Measurements from ENCODE around the gene DDX18.
"Not testable (repeated sequence)": the region's sequence is repeated elsewhere in the genome, so short reads cannot be mapped to it uniquely, and the experiment has no call there.

The DDX18 gene

DNA sequence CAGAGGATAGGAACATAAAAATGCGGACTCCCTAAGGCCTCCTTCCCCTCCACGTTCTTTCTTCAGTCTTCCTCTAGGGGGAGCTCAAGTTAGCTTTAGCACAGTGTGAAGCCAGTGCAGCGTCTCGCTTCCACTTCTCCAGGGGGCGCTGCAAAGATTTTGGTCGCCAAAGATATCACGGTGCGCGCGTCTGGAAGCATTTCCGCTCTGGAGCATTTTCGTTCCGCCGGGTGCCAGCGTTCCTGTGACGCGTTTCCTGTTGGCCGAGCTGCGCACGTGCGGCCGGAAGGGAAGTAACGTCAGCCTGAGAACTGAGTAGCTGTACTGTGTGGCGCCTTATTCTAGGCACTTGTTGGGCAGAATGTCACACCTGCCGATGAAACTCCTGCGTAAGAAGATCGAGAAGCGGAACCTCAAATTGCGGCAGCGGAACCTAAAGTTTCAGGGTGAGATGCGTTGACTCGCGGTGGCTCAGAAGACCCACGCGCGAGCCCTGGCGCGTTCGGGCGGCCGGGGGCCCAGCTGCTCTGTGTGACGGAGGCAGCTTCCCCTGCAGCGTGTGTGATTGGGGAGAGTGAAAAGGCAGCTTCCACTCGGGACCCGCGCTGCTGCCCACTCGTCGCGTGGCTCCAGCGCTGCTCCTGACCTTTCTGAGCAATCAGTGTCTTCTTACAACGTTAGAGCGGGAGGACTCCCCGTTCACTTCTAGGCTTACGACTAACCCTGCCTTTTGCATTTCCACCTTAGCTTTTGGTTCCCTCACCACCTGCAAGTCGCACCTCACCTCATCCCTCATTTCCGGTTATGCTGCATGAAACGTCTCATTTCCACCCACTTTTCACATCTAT is at the start of gene DDX18:
Gene DDX18 (plus strand): TSS at position 275 of the 848 bp plus-strand sequence. CDS start 87 bp downstream, at position 362.
- peak; percentile 97 for DNase-seq

DNA sequence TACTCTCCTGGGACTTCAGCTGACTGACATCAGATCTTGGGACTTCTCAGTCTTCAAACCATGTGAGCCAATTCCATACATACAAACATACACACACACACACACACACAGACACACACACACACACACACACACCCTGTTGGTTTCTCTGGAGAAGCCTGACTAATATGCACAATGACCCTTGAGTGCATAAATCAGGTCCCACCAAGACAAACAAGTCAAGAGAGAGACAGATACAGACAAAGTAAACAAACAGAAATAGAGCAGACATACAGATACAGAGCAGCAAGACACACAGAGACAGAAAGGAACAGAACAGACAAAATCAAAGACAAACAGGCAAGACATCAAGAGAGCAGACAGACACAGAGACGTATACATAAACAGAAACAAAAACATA is 43.8 kb upstream of the DDX18 start:
- no peak for DNase-seq

DNA sequence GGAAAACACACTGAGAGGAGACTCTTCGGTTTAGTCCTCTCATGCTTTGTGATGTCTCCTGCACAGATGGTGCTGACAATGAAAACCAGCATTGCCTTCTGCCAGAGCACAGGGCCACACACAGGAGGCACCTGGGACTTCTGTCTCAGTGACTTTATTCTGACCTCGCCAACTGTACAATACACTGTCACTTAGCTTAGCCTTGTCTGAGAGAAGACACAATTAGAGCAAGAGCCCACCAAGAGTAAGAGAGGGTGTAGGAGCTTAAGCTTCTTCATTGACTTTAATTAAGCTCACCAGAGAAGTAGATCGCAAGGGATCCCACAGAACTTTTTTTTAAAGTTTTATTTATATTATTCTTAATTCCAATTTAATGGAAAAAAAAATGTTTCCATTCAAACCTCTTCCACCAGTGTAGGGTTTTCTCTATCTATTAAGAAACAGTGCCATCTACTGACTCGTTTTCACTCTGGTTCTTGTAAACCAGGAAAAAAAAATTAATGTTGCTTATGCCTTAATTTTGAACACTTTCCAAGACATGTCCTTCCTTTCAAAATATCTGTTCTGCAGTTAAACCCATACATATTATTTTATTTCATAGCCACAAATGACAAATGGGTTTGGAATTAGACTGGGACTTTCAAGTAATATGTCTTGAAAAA is 42.4 kb upstream of the DDX18 start:
- no peak for DNase-seq

DNA sequence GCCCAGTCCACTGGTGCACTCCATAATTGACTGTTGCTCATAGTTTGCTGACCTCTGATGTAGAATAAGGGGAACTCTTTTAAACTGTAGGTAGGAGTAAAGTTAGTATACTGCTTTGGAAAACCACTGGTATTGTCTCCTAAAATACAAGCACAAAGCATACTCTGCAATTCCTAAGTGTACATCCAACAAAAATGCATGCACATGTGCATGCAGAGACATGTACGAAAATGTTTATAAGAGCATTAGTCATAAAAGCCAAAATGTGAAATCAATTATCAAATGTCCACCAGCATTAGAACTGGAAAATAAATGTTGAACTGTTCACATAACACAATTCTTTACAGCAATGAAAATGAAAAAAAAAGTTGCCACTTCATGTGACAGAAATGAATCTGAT is 39.8 kb upstream of the DDX18 start:
- DNase-seq: no peak

DNA sequence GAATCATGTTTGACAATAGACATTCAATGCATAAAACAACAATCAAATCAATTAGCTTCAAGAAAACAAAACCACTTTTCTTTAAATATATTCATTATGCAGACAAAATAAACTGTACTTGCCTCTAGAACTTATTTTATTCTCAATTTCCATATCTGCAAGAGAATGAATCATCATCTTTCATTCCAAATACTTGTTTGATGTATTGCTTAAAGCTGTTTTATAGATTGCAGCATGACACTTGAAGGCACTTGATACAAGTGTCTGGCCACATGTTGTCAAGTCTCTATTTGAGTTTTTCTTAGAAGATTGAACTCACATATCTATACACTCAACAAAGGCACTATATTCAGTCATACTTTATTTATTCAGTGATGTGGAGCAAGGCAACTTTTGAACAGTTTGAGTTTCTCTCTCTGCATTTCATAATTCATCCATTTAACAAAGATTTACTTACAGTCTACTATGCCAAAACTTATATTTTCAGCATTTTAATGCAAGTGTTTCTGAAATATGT is 38.7 kb upstream of the DDX18 start:
- DNase-seq: no peak

DNA sequence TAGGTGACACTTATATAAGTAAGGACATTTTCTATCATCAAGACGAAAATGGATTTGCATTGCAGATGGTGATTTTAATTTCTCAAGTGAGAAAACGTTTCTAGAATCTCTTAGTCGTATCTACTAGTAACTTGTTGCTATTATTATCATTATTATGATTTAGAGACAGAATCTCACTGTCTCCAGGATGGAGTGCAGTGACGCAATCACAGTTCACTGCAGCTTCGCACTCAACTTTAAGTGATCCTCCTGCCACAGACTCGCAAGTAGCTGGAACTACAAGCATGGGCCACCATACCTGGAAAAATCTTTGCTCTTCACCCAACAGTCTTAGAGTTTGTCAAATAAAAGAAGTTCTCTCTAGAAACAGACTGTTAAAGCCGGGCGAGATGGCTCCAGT is 37.6 kb upstream of the DDX18 start:
- no peak for DNase-seq

DNA sequence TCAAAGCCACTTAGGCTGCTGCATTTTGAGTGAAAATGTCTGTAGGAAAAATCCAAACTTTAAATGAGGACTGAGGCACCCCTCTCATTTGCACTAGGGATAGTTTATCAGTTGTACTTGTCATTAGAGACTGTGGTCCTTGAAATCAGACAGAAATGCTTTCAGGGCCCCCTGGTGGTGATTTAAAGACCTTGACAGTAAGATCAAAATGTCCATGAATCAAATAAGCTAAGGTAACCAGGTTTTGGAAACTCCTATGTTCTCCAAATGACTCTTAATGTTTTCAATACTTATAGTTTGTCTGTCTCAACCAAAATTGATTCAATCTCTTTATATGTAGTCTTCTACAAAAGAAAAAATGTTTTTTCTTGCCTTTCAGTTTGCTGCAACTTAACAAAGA is 28.8 kb upstream of the DDX18 start:
- peak; percentile 46 for DNase-seq

DNA sequence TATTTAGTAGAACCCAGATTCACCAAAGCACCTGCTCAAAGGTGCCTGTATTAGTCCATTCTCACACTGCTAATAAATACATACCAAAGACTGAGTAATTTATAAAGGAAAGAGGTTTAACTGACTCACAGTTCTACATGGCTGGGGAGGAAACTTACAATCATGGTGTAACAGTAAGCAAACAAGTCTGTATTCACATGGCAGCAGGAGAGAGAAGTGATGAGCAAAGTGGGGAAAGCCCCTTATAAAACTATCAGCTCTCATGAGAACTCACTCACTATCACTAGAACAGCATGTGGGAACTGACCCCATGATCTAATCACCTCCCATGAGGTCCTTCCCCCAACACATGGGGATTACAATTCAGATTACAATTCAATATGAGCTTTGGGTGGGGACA is 28.0 kb upstream of the DDX18 start:
- no peak for DNase-seq

DNA sequence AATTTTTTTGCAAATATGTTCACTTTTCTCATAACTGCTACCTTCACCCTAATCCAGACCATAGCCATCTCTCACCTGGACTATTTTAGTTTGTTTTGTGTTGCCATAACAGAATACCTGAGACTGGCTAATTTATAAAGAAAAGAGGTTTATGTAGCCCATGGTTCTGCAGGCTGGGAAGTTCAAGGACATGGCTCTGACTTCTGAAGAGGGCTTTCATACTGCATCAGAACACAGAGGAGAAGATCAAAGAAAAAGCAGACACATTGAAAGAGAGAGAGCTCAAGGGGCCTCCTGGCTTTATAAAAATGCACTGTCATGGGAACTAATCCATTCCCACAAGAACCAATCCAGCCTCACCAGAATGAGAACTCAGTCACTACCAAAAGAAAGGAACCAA is 25.0 kb upstream of the DDX18 start:
- no peak for DNase-seq

DNA sequence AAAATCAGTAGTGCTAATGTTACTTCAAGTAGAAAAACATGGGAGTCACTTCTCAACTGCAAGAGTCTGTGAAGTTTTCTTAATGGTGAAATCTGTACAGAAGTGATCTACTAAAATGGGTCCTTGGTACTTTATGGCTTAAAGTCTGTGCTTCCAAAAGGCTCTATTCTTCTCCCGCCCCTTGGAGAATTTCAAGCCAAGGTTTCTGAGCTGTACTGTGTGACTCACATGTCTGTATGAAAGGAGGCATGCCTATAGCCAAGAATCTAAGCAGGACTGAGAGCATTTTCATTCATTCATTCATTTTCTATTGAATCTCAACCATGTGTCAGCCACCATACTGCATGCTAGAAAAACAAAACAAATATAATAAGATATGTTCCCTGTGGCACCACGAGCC is 19.8 kb upstream of the DDX18 start:
- DNase-seq: no peak

DNA sequence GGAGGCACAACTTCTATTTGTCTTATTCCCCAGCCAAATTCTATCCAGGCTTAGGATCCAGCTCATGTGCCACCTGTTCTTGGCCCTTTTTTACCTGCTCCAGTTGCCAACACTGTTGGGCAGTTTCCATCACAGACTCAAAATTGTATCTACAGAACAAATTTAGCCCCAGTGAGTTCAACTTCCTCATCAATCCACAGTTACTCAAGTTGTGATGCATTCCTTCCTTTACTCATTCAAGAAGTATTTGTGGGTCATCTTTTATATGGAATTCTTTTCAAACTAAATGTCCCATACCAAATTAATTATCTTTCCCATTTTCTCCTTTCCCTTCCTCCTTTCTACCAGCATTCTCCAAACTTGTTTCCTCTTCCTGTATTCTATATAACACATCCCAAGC is 12.7 kb upstream of the DDX18 start:
- DNase-seq: no peak

DNA sequence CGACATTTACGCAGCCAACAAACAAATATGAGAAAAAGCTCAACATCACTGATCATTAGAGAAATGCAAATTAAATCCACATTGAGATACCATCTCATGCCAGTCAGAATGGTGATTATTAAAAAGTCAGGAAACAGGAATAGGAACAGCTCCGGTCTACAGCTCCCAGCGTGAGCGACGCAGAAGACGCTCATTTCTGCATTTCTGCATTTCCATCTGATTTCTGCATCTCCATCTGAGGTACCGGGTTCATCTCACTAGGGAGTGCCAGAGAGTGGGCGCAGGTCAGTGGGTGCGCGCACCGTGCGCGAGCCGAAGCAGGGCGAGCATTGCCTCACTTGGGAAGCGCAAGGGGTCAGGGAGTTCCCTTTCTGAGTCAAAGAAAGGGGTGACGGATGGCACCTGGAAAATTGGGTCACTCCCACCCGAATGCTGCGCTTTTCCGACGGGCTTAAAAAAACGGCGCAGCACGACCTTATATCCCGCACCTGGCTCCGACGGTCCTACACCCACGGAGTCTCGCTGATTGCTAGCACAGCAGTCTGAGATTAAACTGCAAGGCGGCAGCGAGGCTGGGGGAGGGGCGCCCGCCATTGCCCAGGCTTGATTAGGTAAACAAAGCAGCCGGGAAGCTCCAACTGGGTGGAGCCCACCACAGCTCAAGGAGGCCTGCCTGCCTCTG is 10.7 kb upstream of the DDX18 start:
- DNase-seq: not testable (repeated sequence)

DNA sequence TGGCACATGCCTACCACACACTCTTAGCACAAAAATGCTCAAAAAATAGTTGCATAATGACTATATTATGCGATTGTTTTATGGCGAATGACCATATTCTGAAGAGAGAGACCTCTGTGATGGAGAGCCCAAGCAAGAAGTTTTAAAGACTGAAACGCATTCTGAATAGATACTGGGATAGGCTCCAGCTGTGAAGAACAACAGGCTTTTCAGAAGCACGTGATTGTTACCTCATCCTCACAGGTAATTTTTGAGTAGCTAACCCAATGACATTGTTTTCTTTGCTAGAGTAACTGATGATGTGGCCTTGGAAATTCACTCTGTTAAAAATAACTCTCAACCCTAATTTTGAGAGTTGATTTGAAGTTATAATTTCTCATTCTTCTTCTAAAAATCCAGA is 2.0 kb upstream of the DDX18 start:
- DNase-seq: no peak

DNA sequence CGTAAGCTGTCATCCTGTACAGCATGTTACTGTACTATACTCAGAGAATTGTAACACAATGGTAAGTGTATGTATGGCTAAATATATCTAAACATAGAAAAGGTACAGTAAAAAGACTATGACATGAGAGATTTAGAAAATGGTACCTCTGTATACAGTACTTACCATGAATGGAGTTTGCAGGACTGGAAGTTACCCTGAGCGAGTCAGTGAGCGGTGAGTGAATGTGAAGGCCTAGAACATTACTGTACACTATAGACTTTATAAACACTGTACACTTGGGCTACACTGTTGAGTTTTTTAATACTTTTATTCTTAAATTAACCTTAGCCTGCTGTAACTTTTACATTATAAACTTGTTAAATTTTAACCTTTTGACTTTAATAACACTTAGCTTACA is 1.5 kb downstream of the DDX18 start:
- DNase-seq: no peak

DNA sequence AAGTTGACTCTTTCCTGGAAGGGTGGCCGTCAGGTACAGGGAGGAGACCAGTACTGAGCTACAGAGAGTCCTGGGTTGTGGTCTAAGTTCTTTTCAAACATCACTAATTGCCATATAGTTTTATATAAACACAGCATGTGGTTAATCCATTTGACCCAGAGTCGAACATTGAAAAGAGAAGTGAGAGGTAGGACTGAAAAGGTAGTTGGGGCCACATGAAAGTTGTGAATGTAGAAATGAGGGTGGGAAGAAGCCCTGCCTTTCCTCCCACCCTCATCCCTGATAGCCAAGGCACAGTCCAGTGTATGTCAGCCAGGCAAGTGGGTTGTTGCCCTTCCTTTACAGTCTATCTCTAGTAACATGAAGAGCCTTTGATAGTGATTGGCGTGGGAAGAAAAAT is 4.4 kb downstream of the DDX18 start:
- DNase-seq: no peak

DNA sequence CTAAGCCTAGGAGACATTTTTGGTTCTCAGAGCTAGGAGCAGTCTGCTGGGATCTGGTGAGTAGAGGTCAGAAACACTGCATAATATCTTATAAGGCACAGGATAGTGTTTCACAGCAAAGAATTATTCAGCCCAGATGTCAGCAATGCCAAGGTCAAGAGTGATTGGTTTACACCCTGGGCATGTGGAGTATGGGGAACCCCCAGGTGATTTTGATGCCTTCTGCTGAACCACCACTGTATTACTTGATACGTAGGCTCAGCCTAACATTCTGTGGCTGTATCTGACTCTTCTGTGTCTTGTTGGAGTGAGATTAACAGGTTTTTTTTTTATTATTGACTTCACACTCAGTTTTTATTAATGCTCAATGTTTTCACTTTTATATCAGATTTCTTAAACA is 6.0 kb downstream of the DDX18 start:
- no peak for DNase-seq

DNA sequence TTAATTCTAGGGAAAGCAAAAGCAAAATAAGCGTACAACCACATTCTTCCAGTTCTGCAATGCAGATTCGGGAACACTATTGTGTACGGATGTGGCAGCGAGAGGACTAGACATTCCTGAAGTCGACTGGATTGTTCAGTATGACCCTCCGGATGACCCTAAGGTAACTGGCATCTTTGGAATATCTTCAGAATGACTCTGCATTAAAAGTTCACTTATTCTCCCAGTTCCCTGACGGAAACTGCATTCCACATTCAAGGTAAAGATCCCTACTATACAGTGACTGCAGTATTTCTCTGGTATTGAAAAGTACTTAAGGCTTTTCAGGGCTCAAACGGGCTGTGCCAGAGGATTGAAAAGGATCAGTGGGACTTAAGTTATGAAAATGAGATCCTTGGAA is 10.9 kb downstream of the DDX18 start:
- no peak for DNase-seq

DNA sequence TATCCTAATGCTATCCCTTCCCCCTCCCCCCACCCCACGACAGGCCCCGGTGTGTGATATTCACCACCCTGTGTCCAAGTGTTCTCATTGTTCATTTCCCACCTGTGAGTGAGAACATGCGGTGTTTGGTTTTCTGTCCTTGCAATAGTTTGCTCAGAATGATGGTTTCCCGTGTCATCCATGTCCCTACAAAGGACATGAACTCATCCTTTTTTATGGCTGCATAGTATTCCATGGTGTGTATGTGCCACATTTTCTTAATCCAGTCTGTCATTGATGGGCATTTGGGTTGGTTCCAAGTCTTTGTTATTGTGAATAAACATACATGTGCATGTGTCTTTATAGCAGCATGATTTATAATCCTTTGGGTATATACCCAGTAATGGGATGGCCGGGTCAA is 13.0 kb downstream of the DDX18 start:
- DNase-seq: not testable (repeated sequence)

DNA sequence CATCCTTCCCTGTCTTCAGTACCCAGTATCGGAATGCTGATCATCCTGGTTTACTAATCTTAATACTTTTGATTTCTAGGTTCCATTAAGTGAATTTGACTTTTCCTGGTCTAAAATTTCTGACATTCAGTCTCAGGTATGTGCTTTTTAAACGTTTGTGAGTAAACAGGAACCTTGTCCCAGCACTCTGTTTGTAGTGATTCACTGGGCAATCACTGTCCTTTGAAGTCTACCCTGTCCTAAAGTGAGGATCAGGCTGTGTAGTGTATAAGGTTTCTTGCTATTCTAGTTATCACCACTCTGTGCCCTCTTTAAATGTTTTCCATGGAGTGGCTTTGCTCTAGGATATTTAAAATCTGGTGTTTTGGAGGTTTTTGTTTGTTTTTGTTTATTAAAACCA is 14.4 kb downstream of the DDX18 start:
- DNase-seq: no peak

DNA sequence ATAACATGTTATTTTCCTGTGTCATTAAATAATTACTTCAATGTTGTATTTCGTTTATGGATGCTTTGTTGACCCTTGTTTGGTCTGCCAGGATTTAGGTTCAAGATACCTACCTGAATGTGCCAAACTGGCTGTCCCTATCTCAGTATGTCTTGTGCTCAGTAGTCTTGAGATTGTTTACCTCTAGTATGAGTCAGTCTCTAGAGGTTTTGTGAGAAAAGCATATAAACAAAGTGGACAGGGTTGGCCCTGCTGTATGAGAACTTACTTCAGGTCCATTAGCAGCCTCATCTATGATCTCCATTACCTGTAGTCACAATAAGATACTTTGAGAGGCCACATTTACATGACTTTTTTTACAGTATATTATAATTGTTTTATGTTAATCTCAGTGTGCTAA is 17.8 kb downstream of the DDX18 start:
- DNase-seq: no peak

DNA sequence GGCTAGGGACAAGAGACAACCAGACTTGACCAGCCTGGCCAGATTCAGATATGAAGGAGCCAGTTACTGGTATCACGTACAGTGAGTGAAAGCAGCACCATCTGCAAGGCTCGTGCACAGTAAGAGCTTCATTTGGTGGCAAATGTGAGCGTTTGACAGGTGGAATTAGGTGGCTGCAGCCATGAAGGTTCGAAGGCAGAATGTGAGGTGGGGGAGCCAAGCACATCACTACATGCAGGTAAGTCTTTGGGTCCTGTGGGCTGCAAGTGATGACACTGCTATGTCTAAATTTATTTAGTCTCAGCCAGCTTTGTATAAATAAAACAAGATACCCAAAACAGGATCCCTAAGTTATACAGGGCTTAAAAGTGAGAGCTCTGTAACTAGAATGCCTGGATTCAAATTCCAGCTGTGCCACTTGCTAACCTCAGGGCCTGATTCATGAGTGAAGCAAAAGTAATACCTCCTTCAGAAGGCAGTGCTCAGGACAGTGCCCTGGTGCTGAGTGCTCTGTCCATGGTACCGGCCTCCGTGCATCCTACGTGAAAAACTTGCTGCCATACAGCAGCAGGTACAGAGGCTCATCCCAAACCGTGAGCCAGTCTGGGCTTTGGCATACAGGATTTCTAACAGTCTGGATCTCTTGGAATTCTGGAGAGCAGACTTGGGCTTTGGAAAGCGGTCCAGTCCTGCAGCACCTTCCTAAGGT is 18.6 kb downstream of the DDX18 start:
- DNase-seq: no peak

DNA sequence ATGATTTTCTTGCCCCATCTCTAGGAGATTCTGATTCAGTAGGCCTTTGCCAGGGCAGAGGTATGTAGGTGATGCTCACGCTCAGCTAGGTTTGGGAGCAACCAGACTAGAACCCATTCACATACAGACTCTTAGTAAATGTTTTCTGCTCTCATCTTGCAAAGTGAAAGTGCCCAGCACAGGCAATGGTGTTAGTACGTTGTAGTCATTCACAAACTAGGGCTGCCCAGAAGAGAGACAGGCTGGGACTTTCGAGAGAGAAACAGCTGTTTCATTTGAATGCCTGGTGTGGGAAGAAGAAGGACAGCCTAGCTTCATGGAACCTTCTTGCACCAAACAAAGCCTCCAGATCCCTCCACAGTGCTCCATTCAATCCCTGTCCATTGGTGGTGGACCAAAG is 19.4 kb downstream of the DDX18 start:
- DNase-seq: no peak

DNA sequence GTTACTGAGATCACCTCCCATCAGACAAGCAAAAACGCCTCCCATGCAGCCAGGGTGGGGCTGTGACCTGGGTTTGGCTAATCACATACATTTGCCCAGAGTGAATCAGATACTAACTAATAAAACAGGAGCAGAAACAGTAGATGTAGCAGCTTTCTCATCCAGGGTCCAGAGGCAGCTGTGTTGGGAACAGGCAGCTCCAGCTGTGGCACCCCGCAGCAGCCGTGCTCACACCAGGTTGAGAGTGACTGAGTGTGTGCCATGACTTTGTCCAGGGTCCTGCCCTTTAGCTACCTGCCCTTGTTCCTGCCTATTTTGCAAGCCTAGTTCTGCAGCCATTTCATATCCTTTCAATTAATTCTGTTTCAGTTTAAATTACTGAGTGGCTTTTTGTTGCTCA is 20.5 kb downstream of the DDX18 start:
- no peak for DNase-seq

All from stimulated activated CD4-positive, alpha-beta T cell treated with anti-CD3 and anti-CD28 coated beads, Interleukin-15, amount 100 ng/mL, for 24 hours (primary cell).